NT2/D1 (cell line): ENCODE results near the gene EEF1A2.

Experiments
- DNase-seq: peaks from one replicate; pipeline ENCODE4 v3.0.0-alpha.2; 2011; ENCODE audit warnings: low read depth, low spot score
- H3K27me3 ChIP-seq: 2 replicates; pipeline ENCODE4 v1.6.0; 2011; ENCODE audit warnings: mild to moderate bottlenecking; ENCODE audit not compliant: insufficient read length, insufficient read depth
- H3K36me3 ChIP-seq: 2 replicates; pipeline ENCODE4 v1.6.1; 2011; ENCODE audit warnings: mild to moderate bottlenecking, low read length, mixed read lengths; ENCODE audit not compliant: insufficient read depth, insufficient read length
- H3K4me1 ChIP-seq: 2 replicates; pipeline ENCODE4 v1.5.1; 2011; ENCODE audit not compliant: insufficient read depth, insufficient read length
- H3K4me3 ChIP-seq: 2 replicates; pipeline ENCODE4 v1.5.1; 2011; ENCODE audit warnings: low read depth; ENCODE audit not compliant: insufficient read length
- H3K9ac ChIP-seq: 2 replicates; pipeline ENCODE4 v1.6.0; 2011; ENCODE audit warnings: low read depth; ENCODE audit not compliant: insufficient read length
- H3K9me3 ChIP-seq: 2 replicates; pipeline ENCODE4 v1.5.1; 2011; ENCODE audit warnings: mild to moderate bottlenecking, low read length; ENCODE audit not compliant: insufficient read depth
- SUZ12 ChIP-seq: IDR thresholded peaks from 2 replicates; pipeline ENCODE4 v1.6.1; 2011; ENCODE audit not compliant: insufficient read length, insufficient read depth; ENCODE audit errors: extremely low read depth
- YY1 ChIP-seq: IDR thresholded peaks from 2 replicates; pipeline ENCODE4 v1.6.1; 2011; ENCODE audit not compliant: insufficient read length, insufficient read depth
- ZNF274 ChIP-seq: IDR thresholded peaks from 2 replicates; pipeline ENCODE4 v1.6.1; 2011; ENCODE audit warnings: mild to moderate bottlenecking, low read depth, low read length

Gene EEF1A2

GRCh38 chr20:63522981-63523611, 24.2 kb upstream of the EEF1A2 start:
- TF ChIP-seq SUZ12 (no peak), ZNF274 (no peak), YY1 (no peak)
- Histone ChIP-seq H3K27me3 (peaks cover 3% of the 10 kb centered on the region), H3K36me3 (peaks cover 29% of the 10 kb centered on the region), H3K9ac (peak overlapping the region; percentile 13), H3K4me3 (no peak overlapping the region), H3K4me1 (peaks cover 28% of the 10 kb centered on the region), H3K9me3 (peaks cover 18% of the 10 kb centered on the region; the same call in 1 of the 2 replicates)
- no peak for DNase-seq

DNA sequence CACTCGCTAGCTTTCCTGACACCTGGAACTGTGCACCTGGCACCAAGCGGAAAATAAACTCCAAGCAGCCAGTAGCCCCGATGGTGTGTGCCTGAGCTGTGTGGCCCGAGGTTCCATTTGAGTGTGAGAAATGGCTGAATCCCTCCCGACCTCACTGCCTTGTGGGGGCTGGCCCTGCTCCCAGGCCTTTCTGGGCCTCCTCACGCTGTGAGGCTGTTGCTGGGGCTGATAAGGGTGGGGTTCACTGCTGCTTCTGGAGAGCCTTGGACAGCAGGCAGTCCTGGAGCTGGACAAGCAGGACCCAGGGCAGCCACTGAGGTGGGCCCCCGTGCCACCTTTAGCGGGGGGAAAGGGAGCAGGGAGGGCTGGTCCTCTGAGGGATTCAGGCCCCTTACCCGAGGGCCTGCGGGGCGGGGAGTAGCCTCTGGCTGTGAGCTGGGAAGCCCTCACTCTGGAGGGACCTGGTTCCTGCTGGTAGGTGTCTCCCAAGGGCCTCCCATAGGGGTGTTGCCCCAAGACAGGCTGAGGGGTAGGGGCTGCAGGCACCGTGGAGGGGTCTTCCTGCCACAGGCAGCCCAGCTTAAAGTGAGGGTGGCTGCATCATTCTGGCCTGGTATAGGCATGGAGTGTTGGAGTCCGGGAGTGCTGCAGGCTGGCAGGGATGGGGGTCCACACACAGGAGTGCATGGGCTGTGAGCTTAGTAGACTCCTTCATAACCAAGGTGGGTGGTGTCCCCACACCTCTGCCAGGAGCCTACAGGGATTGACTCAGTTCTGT, 23.4 kb upstream of the EEF1A2 start:
- H3K4me3 ChIP-seq = peak overlapping the region; percentile 19
- no peak for TF ChIP-seq ZNF274
- TF ChIP-seq SUZ12 = no peak
- no peak for TF ChIP-seq YY1
- H3K9me3 ChIP-seq = peaks cover 18% of the 10 kb centered on the region; the same call in 1 of the 2 replicates
- H3K27me3 ChIP-seq = peaks cover 3% of the 10 kb centered on the region
- peaks cover 34% of the 10 kb centered on the region for H3K36me3 ChIP-seq
- no peak for DNase-seq
- H3K4me1 ChIP-seq = peaks cover 29% of the 10 kb centered on the region
- peak overlapping the region; percentile 65 for H3K9ac ChIP-seq

DNA sequence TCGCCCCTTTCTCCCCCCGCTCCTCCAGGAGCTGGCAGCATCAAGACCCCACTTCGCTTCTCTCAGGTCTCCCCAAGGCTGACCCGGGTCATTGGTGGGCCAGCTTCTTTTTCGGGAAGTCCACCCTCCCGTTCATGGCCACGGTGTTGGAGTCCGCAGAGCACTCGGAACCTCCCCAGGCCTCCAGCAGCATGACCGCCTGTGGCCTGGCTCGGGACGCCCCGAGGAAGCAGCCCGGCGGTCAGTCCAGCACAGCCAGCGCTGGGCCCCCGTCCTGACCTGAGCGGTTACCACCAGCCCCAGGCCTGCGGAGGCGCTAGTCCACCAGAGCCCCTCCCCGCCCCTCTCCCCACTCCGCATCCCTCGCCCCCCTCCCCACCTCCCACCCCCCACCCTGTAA, 22.7 kb upstream of the EEF1A2 start:
- Histone ChIP-seq H3K27me3 (peaks cover 3% of the 10 kb centered on the region), H3K9ac (peak overlapping the region; percentile 100), H3K9me3 (peaks cover 18% of the 10 kb centered on the region; the same call in 1 of the 2 replicates), H3K4me3 (peak overlapping the region; percentile 98), H3K36me3 (peaks cover 35% of the 10 kb centered on the region), H3K4me1 (peaks cover 29% of the 10 kb centered on the region)
- no peak for DNase-seq
- TF ChIP-seq SUZ12 (no peak), YY1 (no peak), ZNF274 (no peak)

DNA sequence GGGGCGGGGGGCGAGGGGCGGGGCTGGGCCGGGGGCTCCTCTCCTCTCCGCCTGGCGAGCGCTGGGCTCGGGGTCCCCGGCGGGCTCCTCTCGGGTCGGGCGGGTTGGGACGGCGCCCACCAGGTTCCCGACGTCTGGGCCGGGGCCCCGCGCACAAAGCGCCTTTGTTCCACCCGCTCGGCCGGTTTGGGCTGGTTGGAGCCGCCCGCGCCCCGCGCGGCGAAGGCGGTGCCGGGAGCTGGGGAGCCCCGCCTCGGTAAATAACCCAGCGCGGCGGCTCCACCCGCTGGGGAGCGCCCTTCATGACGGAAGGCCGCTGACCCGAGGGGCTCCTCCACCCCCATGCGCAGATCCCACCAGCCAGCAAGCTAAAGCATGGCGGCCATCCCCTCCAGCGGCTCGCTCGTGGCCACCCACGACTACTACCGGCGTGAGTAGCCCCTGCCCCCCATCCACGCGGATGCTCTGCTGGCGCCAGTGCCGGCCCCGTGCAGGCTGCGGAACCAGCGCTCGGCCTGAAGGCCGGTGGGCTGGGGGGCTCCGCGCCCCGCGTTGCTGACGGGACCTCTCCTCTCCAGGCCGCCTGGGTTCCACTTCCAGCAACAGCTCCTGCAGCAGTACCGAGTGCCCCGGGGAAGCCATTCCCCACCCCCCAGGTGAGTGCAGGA, 22.2 kb upstream of the EEF1A2 start:
- Histone ChIP-seq H3K4me1 (peaks cover 29% of the 10 kb centered on the region), H3K9ac (peak overlapping the region; percentile 100), H3K4me3 (peak overlapping the region; percentile 98), H3K36me3 (peaks cover 35% of the 10 kb centered on the region), H3K27me3 (peaks cover 3% of the 10 kb centered on the region), H3K9me3 (peaks cover 18% of the 10 kb centered on the region; the same call in 1 of the 2 replicates)
- no peak for DNase-seq
- TF ChIP-seq YY1 (no peak), SUZ12 (no peak), ZNF274 (no peak)

- Histone ChIP-seq H3K36me3 (peaks cover 35% of the 10 kb centered on the region), H3K9ac (peak within 1 kb of the TSS; percentile 100), H3K4me1 (peaks cover 29% of the 10 kb centered on the region), H3K4me3 (peak within 1 kb of the TSS; percentile 98), H3K27me3 (peaks cover 3% of the 10 kb centered on the region), H3K9me3 (peaks cover 18% of the 10 kb centered on the region; the same call in 1 of the 2 replicates)
- TF ChIP-seq YY1 = no peak
- TF ChIP-seq SUZ12 = no peak
- no peak for TF ChIP-seq ZNF274
- peak; percentile 72 for DNase-seq
Observed at GRCh38 chr20:63520504-63520933, 21.6 kb upstream of the EEF1A2 start, which contains the start of gene PPDPF. Gene PPDPF (plus strand): TSS chr20:63520765. CDS start chr20:63521309, 544 bp downstream.

GRCh38 chr20:63519668-63520503, 21.0 kb upstream of the EEF1A2 start:
- H3K9me3 ChIP-seq = peaks cover 18% of the 10 kb centered on the region; the same call in 1 of the 2 replicates
- H3K4me3 ChIP-seq = peak overlapping the region; percentile 98
- peaks cover 35% of the 10 kb centered on the region for H3K36me3 ChIP-seq
- TF ChIP-seq ZNF274 (no peak), SUZ12 (no peak), YY1 (no peak)
- peak overlapping the region; percentile 100 for H3K9ac ChIP-seq
- H3K27me3 ChIP-seq = peaks cover 3% of the 10 kb centered on the region
- H3K4me1 ChIP-seq = peaks cover 29% of the 10 kb centered on the region
- no peak for DNase-seq
